HepG2 (cell line): Measurements from ENCODE around the gene GRB10. TPM values are rescaled to one million over a fixed set of nuclear protein-coding genes. Genes with fewer than 3 reads are reported as not detected.

Source experiments
- ARNTL ChIP-seq: sonication (generic); formaldehyde crosslinking; IDR thresholded peaks from 2 replicates; pipeline ENCODE4 v1.4.0; 2020; ENCODE audit warnings: mild to moderate bottlenecking, missing genetic modification reagents
- BRCA1 ChIP-seq: sonication (generic); formaldehyde crosslinking; IDR thresholded peaks from 2 replicates; pipeline ENCODE4 v1.4.0; 2020; ENCODE audit warnings: missing genetic modification reagents
- EED ChIP-seq: sonication (generic); formaldehyde crosslinking; IDR thresholded peaks from 2 replicates; pipeline ENCODE4 v1.5.0; 2020; ENCODE audit warnings: mild to moderate bottlenecking, missing genetic modification reagents
- FIP1L1 ChIP-seq: fragments of 200-400 bp; formaldehyde crosslinking; IDR thresholded peaks from 2 replicates; pipeline ENCODE4 v1.6.1; 2018; ENCODE audit warnings: low read depth, mild to moderate bottlenecking, low read length, moderate library complexity, borderline replicate concordance; ENCODE audit not compliant: insufficient read depth
- GATAD1 ChIP-seq: IDR thresholded peaks from 2 replicates; pipeline ENCODE4 v1.6.1; 2016; ENCODE audit warnings: missing genetic modification reagents, missing compliant biosample characterization
- GATAD2A ChIP-seq: IDR thresholded peaks from 2 replicates; pipeline ENCODE4 v1.6.1; 2016
- ONECUT2 ChIP-seq: sonication (generic); formaldehyde crosslinking; IDR thresholded peaks from 2 replicates; pipeline ENCODE4 v1.4.0; 2020; ENCODE audit warnings: missing genetic modification reagents
- RARA ChIP-seq: IDR thresholded peaks from 2 replicates; pipeline ENCODE4 v1.6.1; 2016; ENCODE audit warnings: missing genetic modification reagents, missing compliant biosample characterization
- SAFB2 ChIP-seq: sonication (generic); formaldehyde crosslinking; IDR thresholded peaks from 2 replicates; pipeline ENCODE4 v1.5.1; 2020; ENCODE audit warnings: missing genetic modification reagents, low read depth, mild to moderate bottlenecking, borderline replicate concordance
- SIX4 ChIP-seq: sonication (generic); formaldehyde crosslinking; IDR thresholded peaks from 2 replicates; pipeline ENCODE4 v1.4.0; 2020; ENCODE audit warnings: missing genetic modification reagents
- TBP ChIP-seq: sonication (generic); formaldehyde crosslinking; IDR thresholded peaks from 2 replicates; pipeline ENCODE4 v1.5.0; 2020; ENCODE audit warnings: missing genetic modification reagents
- XBP1 ChIP-seq: sonication (generic); formaldehyde crosslinking; IDR thresholded peaks from 2 replicates; pipeline ENCODE4 v1.5.0; 2020; ENCODE audit warnings: missing genetic modification reagents
- ZNF414 ChIP-seq: sonication (generic); formaldehyde crosslinking; IDR thresholded peaks from 2 replicates; pipeline ENCODE4 v1.5.0; 2020; ENCODE audit warnings: missing genetic modification reagents
- ZNF574 ChIP-seq: sonication (generic); formaldehyde crosslinking; IDR thresholded peaks from 2 replicates; pipeline ENCODE4 v1.4.0; 2020; ENCODE audit warnings: missing genetic modification reagents
- ZNF773 ChIP-seq: sonication (generic); formaldehyde crosslinking; IDR thresholded peaks from 2 replicates; pipeline ENCODE4 v1.4.0; 2020; ENCODE audit warnings: missing genetic modification reagents, borderline replicate concordance
- ZNF800 ChIP-seq: sonication (generic); formaldehyde crosslinking; IDR thresholded peaks from 2 replicates; pipeline ENCODE4 v1.4.0; 2020; ENCODE audit warnings: missing genetic modification reagents
- polyA plus RNA-seq, 8 experiments: library from polyadenylated mRNA; depleted of rRNA in 3 of 8; stranded (reverse) in 7 of 8; unstranded in 1 of 8; fragments of >200 nt; fragmentation: Illumina TruSeq in 4 of 8; extraction: Trizol in 4 of 8; gene quantifications; 2 replicates each; pipeline versions ENCODE4 v1.2.1 to v1.2.3, GENCODE V29; 2011 to 2016; ENCODE audit warnings: low read depth in 4 of 8, missing spikeins in 1 of 8, mixed read lengths in 1 of 8; ENCODE audit not compliant: insufficient read depth in 1 of 8
- total RNA-seq, 5 experiments: library from RNA; depleted of rRNA; stranded (reverse); fragments of >200 nt; fragmentation: Illumina TruSeq; extraction: Trizol; gene quantifications; 2 replicates each; pipeline ENCODE4 v1.2.3, GENCODE V29; 2016; ENCODE audit warnings: low read depth in 1 of 5
- TF ChIP-seq, protein P1 (sequence below): sonication (generic); formaldehyde crosslinking; conservative IDR thresholded peaks from 2 replicates; pipeline ENCODE4 v1.8.0; 2022; ENCODE audit warnings: mild to moderate bottlenecking, moderate library complexity, missing genetic modification reagents
- TF ChIP-seq, protein P2 (sequence below): IDR thresholded peaks from 2 replicates; pipeline ENCODE4 v1.6.1; 2012; ENCODE audit warnings: inconsistent platforms
- TF ChIP-seq, protein P3 (sequence below): sonication (generic); formaldehyde crosslinking; IDR thresholded peaks from 2 replicates; pipeline ENCODE4 v1.8.0; 2022; ENCODE audit warnings: missing genetic modification reagents, mild to moderate bottlenecking, inconsistent platforms, borderline replicate concordance
- TF ChIP-seq, protein P4 (sequence below): fragments of 450-650 bp; IDR thresholded peaks from 2 replicates; pipeline ENCODE4 v1.6.1; 2016

Gene GRB10
- total and polyA plus RNA-seq, 2 of the 13 experiments (the other 11 are each of a cell fraction or from before 2014, with no cell fraction given) = 4.0 to 6.8 TPM

- TF ChIP-seq, protein P1, sequence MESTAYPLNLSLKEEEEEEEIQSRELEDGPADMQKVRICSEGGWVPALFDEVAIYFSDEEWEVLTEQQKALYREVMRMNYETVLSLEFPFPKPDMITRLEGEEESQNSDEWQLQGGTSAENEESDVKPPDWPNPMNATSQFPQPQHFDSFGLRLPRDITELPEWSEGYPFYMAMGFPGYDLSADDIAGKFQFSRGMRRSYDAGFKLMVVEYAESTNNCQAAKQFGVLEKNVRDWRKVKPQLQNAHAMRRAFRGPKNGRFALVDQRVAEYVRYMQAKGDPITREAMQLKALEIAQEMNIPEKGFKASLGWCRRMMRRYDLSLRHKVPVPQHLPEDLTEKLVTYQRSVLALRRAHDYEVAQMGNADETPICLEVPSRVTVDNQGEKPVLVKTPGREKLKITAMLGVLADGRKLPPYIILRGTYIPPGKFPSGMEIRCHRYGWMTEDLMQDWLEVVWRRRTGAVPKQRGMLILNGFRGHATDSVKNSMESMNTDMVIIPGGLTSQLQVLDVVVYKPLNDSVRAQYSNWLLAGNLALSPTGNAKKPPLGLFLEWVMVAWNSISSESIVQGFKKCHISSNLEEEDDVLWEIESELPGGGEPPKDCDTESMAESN (CRISPR knock-in tag) = no peak
- no peak for TF ChIP-seq ZNF773 (CRISPR knock-in tag)
- TF ChIP-seq, protein P2, sequence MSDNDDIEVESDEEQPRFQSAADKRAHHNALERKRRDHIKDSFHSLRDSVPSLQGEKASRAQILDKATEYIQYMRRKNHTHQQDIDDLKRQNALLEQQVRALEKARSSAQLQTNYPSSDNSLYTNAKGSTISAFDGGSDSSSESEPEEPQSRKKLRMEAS = peak; percentile 65
- no peak for TF ChIP-seq ZNF574 (CRISPR knock-in tag)
- TF ChIP-seq FIP1L1 = no peak
- 0 out of 2 replicates have a peak, but pooled peaks have one; percentile 5 for TF ChIP-seq GATAD1 (CRISPR knock-in tag)
- TF ChIP-seq SAFB2 = no peak
- no peak for TF ChIP-seq EED (CRISPR knock-in tag)
- no peak for TF ChIP-seq TBP
- TF ChIP-seq, protein P3, sequence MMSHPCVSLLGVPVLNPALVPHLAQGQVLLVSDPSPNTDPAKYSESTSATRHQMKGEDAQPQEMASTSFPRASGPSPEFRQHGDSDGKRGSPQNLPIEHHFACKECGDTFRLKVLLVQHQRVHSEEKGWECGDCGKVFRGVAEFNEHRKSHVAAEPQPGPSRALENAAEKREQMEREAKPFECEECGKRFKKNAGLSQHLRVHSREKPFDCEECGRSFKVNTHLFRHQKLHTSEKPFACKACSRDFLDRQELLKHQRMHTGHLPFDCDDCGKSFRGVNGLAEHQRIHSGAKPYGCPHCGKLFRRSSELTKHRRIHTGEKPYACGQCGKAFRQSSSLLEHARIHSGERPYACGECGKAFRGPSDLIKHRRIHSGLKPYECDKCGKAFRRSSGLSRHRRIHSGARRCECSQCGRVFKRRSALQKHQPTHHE (CRISPR knock-in tag) = no peak
- 0 out of 2 replicates have a peak, but pooled peaks have one; percentile 18 for TF ChIP-seq ZNF800 (CRISPR knock-in tag)
- no peak for TF ChIP-seq ZNF414
- TF ChIP-seq SIX4 = no peak
- TF ChIP-seq GATAD2A (CRISPR knock-in tag) = peak; percentile 73
- TF ChIP-seq XBP1 (CRISPR knock-in tag) = no peak
- peak; percentile 41 for TF ChIP-seq ONECUT2 (CRISPR knock-in tag)
- TF ChIP-seq BRCA1 = no peak; the same call in 1 of the 2 replicates
- peak; percentile 66 for TF ChIP-seq RARA (CRISPR knock-in tag)
- TF ChIP-seq, protein P4, sequence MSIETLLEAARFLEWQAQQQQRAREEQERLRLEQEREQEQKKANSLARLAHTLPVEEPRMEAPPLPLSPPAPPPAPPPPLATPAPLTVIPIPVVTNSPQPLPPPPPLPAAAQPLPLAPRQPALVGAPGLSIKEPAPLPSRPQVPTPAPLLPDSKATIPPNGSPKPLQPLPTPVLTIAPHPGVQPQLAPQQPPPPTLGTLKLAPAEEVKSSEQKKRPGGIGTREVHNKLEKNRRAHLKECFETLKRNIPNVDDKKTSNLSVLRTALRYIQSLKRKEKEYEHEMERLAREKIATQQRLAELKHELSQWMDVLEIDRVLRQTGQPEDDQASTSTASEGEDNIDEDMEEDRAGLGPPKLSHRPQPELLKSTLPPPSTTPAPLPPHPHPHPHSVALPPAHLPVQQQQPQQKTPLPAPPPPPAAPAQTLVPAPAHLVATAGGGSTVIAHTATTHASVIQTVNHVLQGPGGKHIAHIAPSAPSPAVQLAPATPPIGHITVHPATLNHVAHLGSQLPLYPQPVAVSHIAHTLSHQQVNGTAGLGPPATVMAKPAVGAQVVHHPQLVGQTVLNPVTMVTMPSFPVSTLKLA = peak; percentile 92
- peak; percentile 77 for TF ChIP-seq ARNTL (CRISPR knock-in tag)
Measured at GRCh38 chr7:50677638-50677996, 105.1 kb downstream of the GRB10 start (continued).
